NCI-H1436 treated with DMSO at 0.1 percent for 48 hours (cell line): Measurements from ENCODE around the gene LMAN2.
"Not testable (repeated sequence)": the region's sequence is repeated elsewhere in the genome, so short reads cannot be mapped to it uniquely, and the experiment has no call there.

Source experiments
- DNase-seq: peaks from one replicate; lab custom pipeline; 2025; lab: John Stamatoyannopoulos, UW

Gene LMAN2

GRCh38 chr5:177378884-177379883 is 27.7 kb upstream of the LMAN2 start:
- no peak for DNase-seq

DNA sequence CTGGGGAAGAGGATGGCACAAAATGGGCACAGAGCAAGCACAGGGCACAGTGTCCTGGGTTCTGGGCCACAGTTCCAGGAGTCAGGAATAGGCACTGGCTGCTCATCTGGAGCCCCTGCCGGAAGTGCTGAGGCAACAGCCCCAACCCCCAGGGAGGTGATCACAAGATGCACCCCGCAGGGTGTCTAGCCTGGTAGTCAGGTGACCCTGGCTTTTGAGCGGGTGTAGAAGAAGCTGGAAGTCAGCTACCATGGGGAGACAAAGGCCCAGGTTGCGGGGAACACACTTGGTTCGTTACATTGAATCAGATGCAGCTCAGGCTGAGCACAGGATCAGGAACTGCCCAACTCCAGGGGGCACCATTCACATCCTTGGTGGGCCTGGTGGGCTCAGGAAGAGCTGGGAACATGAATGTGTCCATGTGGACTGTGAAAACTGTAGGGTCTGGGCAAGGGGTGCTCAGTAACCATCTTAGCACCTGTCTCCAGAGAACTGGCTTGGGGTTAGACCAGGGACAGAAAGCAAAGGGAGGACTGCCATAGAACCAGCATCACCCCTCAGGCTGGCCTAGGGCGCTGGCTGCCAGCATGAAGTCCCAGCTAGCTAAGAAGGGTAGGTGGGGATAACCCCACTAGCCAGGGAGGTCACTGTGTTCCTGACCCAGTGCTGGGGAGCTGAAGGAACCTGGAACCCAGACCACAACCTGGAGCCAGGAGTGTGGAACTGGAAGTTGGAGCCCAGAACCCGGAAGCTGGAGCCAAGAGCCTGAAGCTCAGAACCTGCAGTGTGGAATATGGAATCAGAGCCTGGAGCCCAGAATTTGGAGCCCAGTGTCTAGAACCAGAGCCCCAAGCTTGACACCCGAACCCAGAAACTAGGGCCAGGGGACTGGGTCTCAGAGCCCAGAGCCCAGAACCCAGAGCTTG is 26.6 kb upstream of the LMAN2 start:
- DNase-seq, result no peak

DNA sequence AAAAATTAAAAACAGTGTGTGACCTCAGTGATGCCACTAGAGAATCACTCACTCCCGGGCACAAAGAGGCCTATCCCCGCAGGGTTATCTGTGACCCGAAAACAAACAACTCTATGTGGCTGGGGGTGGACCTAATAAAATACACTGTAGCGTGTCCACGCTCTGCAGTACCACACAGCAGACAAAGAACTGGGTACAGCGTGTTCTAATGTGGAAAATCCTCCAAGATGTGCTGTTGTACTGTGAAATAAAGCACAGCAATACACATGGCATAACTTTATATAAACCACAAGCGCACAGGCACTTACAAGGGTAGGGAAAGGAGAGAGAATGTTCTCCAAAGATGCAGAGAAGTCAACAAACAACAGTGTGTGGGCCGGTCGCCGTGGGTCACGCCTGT is 24.6 kb upstream of the LMAN2 start:
- DNase-seq, result no peak

DNA sequence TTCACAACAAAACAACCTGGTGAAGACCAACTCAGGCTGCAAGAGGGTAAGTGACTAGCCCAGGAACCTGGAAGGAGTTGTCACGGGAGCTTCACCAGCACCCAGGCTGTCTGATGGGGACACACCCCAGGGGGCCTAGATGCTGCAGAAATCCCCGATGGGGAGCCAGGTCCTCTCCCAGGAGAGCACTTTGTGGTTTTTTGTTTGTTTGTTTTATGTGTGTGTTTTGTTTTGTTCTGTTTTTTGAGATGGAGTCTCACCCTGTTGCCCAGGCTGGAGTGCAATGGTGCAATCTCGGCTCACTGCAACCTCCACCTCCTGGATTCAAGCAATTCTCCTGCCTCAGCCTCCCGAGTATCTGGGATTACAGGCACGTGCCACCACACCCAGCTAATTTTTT is 24.0 kb upstream of the LMAN2 start:
- DNase-seq, result not testable (repeated sequence)

DNA sequence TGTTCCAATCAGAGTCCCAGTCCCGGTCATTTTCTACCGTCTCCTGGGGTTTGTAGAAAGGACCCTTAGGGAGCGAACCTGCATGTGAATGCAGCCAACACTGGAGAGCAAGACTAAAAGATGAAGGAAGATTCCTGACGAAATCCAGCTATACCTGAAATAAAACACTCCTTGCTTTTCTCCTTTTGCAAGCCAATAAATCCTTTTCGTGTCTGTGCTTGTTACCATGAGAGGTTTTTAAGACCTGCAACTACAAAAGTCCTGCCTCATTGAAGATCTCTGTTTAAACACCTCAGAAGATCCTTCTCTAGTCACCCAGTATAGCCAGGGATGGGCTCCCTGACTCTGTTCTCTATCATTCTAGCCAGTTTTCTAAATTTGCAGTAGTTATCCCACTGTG is 22.7 kb upstream of the LMAN2 start:
- no peak for DNase-seq

- no peak for DNase-seq
Observed at GRCh38 chr5:177373806-177374205, 22.3 kb upstream of the LMAN2 start.

DNA sequence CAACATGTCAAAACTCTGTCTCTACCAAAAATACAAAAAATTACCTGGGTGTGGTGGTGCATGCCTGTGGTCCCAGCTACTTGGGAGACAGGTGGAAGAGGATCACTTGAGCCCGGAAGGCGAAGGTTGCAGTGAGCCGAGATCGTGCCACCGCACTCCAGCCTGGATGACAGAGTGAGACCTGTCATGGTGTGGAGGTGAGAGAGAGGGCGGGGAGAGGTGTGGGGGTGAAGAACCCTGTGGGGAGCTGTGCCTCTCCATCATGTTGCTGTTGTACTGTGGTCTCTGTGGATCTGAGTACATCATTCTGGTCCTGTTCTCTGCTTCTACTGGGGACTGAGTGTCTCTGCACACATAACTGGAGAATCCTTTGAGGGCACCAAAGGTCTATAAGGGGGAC is 21.4 kb upstream of the LMAN2 start:
- no peak for DNase-seq

DNA sequence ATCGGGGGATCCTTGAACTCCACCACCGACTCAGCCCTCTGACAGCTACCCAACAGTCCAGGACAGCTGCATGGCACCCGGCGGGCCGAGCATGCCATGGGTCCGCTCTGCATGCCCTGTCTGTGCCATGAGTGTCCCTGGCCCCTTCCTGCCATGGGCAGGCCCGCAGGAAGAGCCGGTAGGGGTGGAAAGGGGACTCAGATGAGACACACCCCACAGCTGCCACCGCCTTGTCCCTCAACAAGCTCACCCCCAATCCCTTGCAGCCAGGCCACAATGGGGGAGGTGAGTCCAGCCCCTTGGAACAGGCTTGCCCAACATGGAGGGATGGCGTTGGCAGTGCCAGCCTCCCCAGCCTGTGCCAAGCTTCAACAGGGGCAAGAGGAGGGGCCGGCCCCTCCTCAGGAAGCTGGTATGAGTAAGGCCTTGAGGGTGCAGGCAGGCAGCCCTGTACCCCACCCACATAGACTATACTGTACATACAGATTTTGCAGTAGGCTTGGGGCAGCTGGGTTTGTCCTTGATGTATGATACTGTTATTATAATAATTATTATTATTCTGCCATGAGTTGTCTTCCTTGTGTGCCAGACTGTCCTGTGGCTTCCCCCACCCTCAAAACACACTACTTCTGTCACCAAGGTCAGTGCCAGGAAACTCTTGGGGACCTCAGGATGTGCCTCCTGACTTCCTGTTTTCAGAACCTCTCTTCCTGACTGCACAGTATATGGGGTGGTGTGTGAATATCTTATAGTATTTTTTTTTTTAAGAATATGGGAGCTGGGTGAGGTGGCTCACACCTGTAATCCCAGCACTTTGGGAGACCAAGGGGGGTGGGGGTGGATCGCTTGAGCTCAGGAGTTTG is 20.8 kb upstream of the LMAN2 start:
- no peak for DNase-seq

GRCh38 chr5:177371120-177372033 is 19.9 kb upstream of the LMAN2 start:
- DNase-seq, result no peak

DNA sequence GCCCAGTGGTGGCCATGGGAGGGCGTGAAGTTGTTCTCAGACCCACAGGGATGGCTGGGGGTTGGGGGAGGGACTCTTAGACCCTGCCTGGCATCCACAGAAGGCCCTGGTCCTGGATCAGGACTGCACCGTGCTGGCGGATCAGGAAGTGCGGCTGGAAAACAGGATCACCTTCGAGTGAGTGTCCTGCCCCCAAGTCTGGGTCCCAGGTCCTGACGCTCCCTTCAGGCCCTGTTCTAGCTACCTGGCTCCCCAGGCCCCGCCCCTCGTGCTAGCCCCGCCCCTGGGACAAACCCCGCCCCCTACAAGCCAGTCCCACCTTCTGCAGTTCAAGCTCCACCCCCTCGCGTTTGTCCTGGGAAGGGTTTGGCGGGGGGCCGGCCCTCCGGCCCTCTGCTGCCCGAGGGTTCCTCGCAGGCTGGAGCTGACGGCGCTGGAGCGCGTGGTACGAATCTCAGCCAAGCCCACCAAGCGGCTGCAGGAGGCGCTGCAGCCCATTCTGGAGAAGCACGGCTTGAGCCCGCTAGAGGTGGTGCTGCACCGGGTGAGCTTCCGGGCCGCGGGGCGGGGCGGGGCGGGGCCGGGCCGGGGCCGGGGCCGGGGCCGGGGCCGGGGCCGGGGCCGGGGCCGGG is 19.1 kb upstream of the LMAN2 start:
- DNase-seq, result peak; percentile 30

DNA sequence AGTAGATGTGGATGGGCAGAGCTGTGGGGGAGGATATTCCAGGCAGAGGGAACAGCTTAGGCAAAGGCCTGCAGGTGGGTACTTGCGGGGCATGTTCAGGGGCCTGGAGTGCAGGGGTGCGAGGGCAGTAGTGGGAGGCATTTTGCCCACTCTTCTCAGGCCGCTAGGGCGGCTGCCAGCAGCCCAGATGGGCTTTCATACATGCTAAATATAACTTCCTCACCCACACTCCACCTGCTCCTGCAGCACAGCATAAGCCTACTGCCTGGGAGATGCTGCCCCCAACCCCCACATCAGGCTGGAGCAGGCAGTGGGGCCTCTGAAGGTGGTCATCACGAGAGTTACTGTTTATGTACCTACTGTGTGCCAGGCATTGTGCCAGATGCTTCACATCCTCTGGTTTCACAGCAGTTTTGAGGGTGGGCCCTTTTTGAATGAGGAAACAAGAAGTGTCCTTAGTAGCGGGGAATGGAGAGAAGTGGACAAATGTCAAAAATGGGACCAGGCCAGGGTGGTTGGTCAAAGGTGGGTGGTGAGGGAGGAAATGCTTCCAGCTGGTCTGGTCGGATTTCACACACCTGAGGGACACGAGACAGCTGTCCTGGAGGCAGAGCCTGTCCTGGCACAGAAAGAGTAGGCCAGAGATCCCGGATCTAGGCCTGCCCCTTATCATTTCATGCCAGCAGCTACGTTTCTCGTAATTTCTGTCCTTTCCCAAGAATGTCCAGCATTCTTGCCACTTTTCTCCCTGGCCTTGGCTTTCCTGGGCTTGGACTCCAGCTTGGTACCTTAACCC is 18.4 kb upstream of the LMAN2 start:
- no peak for DNase-seq

GRCh38 chr5:177368869-177369644 is 17.6 kb upstream of the LMAN2 start:
- DNase-seq, result no peak

- DNase-seq, result no peak
Observed at GRCh38 chr5:177367981-177368868, 16.8 kb upstream of the LMAN2 start.

GRCh38 chr5:177367323-177367848 is 15.9 kb upstream of the LMAN2 start:
- DNase-seq, result no peak

DNA sequence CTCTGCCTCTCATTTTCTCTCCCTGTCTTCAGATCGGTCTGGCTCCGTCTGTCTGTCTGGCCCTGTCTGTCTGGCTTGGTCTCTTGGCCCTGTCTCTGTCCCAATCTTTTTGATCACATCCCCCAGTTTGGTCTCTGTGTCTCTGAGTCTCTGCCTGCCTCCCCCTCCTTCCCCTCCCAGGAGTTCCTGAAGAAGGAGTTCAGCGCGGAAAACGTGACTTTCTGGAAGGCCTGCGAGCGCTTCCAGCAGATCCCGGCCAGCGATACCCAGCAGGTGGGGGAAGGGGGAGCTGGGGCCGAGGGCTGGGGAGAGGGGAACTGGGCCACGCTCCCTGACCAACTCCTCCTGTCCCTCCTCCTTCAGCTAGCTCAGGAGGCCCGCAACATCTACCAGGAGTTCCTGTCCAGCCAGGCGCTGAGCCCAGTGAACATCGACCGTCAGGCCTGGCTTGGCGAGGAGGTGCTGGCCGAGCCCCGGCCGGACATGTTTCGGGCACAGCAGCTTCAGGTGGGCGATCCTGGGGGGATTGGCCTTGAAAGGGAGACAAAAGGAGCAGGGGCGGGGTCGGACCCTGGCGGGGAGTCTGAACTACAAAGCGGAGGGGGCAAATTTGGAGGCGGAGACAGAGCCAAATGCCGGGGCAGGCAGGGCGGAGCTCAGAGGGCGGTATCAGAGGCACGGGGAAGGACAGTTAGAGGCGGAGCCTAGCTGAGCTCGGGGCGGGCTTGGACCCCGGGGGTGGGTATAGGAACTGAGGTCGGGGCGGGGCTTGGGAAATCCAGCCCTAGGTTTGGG is 15.3 kb upstream of the LMAN2 start:
- no peak for DNase-seq

DNA sequence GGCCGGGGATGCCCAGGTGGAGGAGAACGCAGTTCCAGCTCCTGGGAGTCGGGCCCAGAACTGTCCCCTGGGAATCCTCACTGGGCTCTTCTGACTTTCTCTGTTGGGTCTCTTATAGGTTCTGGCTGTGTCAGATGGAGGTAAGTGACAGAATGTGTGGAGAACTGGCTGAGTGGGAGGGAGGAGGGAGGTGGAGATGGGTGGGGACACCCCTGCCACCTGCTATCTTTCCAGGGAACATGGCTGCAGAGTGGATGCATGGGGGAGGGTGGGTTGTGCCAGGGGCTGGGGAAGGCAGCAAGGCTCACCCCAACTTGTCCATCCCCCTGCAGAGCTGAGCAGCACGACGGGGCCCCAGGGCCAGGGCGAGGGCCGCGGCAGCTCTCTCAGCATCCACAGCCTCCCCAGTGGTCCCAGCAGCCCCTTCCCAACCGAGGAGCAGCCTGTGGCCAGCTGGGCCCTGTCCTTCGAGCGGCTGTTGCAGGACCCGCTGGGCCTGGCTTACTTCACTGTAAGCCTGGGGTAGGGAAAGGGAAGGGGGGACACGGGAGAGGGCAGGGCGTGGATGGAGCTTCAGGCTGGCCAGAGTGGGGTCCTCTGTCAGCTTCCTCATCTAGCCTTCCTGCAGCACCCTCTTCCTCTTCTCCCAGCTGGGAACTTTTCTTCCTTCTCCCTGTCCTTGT is 14.5 kb upstream of the LMAN2 start:
- no peak for DNase-seq
